Neural progenitor cell (in vitro differentiated cells): ENCODE results near the gene KREMEN2. TPM values are rescaled to one million over a fixed set of nuclear protein-coding genes. Genes with fewer than 3 reads are reported as not detected.
A peak's percentile ranks its signal among the peaks of the same experiment; 100 is the strongest.

ENCODE experiments used
- DNase-seq: peaks from one replicate; pipeline ENCODE4 v3.0.0-alpha.2; 2016; ENCODE audit warnings: low spot score
- H2AFZ ChIP-seq: fragments of 200-600 bp; sonication (generic); replicated peaks from 2 replicates; pipeline ENCODE4 v1.6.1; 2016; ENCODE audit warnings: antibody characterized with exemption
- H3F3A ChIP-seq: fragments of 200-600 bp; sonication (generic); 2 replicates; pipeline ENCODE4 v1.6.1; 2016; ENCODE audit warnings: antibody characterized with exemption, low read depth
- H3K27ac ChIP-seq: fragments of 200-600 bp; sonication (generic); 2 replicates; pipeline ENCODE4 v1.5.1; 2016; ENCODE audit warnings: mild to moderate bottlenecking
- H3K27me3 ChIP-seq: fragments of 200-600 bp; sonication (generic); 2 replicates; pipeline ENCODE4 v1.6.1; 2016; ENCODE audit warnings: mild to moderate bottlenecking, moderate library complexity
- H3K36me3 ChIP-seq: fragments of 200-600 bp; sonication (generic); 2 replicates; pipeline ENCODE4 v1.5.1; 2016
- H3K4me1 ChIP-seq: fragments of 200-600 bp; sonication (generic); 2 replicates; pipeline ENCODE4 v1.6.1; 2016; ENCODE audit warnings: mixed run types
- H3K4me2 ChIP-seq: fragments of 200-600 bp; sonication (generic); 2 replicates; pipeline ENCODE4 v1.6.1; 2016
- H3K4me3 ChIP-seq: fragments of 200-600 bp; sonication (generic); 2 replicates; pipeline ENCODE4 v1.5.1; 2016
- H3K79me2 ChIP-seq: fragments of 200-600 bp; sonication (generic); 2 replicates; pipeline ENCODE4 v1.6.1; 2016; ENCODE audit warnings: low read depth
- H3K9ac ChIP-seq: fragments of 200-600 bp; sonication (generic); 2 replicates; pipeline ENCODE4 v1.6.1; 2016
- H3K9me3 ChIP-seq: fragments of 200-600 bp; sonication (generic); 2 replicates; pipeline ENCODE4 v1.5.1; 2016; ENCODE audit warnings: low read depth
- H4K20me1 ChIP-seq: fragments of 200-600 bp; sonication (generic); 2 replicates; pipeline ENCODE4 v1.6.1; 2016; ENCODE audit warnings: low read depth
- H3K27ac Mint-ChIP-seq: 3 replicates; pipeline ENCODE4 v1.8.0; 2021; ENCODE audit warnings: mixed read lengths
- H3K27me3 Mint-ChIP-seq: 2 replicates; pipeline ENCODE4 v1.8.0; 2022; ENCODE audit warnings: low read depth, mild to moderate bottlenecking, inconsistent platforms, moderate library complexity, mixed read lengths; ENCODE audit not compliant: insufficient read depth
- H3K36me3 Mint-ChIP-seq: 3 replicates; pipeline ENCODE4 v1.8.0; 2021; ENCODE audit warnings: mixed read lengths
- H3K4me1 Mint-ChIP-seq: 3 replicates; pipeline ENCODE4 v1.8.0; 2021; ENCODE audit warnings: mixed read lengths
- H3K4me3 Mint-ChIP-seq: 3 replicates; pipeline ENCODE4 v1.8.0; 2021; ENCODE audit warnings: mild to moderate bottlenecking, moderate library complexity, mixed read lengths
- H3K9me3 Mint-ChIP-seq: 3 replicates; pipeline ENCODE4 v1.8.0; 2020; ENCODE audit warnings: mixed read lengths
- EZH2 ChIP-seq: fragments of 200-600 bp; sonication (generic); IDR thresholded peaks from 2 replicates; pipeline ENCODE4 v1.6.1; 2017; ENCODE audit warnings: antibody characterized with exemption, mild to moderate bottlenecking, moderate library complexity
- EZH2phosphoT487 ChIP-seq: fragments of 200-600 bp; sonication (generic); IDR thresholded peaks from 2 replicates; pipeline ENCODE4 v1.6.1; 2017; ENCODE audit warnings: antibody characterized with exemption
- total RNA-seq: library from RNA; depleted of rRNA; stranded (reverse); fragments of >200 nt; gene quantifications from 2 replicates; pipeline ENCODE4 v1.2.3, GENCODE V29; 2015; ENCODE audit warnings: low replicate concordance
- TF ChIP-seq, protein P1 (sequence below): fragments of 200-600 bp; sonication (generic); IDR thresholded peaks from 2 replicates; pipeline ENCODE4 v1.5.1; 2017; ENCODE audit warnings: antibody characterized with exemption, mild to moderate bottlenecking

KREMEN2 gene
- total RNA-seq, 1 donor from 2014 or later, result 0.51 TPM

DNA sequence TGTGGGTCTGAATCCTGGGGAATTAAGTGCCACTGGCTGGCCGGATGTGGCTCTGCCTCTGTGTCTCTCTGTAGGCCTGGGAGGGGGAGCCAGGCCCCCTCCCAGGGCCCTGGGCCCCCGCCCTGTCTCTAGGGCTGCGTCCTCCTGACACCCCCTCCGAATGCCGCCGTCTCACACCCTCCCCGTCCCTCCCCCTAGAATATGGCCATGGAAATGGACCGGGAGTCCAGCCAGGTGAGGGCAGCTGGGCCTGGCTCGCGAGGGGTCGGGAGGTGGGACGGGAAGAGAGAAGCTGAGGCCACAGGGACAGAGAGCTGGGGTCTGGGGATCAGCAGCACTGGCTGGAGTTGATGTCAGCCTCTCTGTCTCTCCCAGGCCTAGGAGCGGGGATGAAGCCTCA, 32.2 kb downstream of the KREMEN2 start:
- no peak for DNase-seq
- Histone ChIP-seq H2AFZ (no peak overlapping the region), H3K79me2 (no peaks in the 10 kb centered on the region), H4K20me1 (no peaks in the 10 kb centered on the region), H3K36me3 (no peaks in the 10 kb centered on the region), H3F3A (no peaks in the 10 kb centered on the region), H3K27ac (no peak overlapping the region), H3K4me3 (no peak overlapping the region), H3K27me3 (no peaks in the 10 kb centered on the region), H3K4me2 (no peak overlapping the region), H3K9me3 (no peaks in the 10 kb centered on the region), H3K9ac (no peak overlapping the region), H3K4me1 (no peaks in the 10 kb centered on the region)
- TF ChIP-seq EZH2phosphoT487 (no peak), EZH2 (no peak)
- TF ChIP-seq, protein P1, sequence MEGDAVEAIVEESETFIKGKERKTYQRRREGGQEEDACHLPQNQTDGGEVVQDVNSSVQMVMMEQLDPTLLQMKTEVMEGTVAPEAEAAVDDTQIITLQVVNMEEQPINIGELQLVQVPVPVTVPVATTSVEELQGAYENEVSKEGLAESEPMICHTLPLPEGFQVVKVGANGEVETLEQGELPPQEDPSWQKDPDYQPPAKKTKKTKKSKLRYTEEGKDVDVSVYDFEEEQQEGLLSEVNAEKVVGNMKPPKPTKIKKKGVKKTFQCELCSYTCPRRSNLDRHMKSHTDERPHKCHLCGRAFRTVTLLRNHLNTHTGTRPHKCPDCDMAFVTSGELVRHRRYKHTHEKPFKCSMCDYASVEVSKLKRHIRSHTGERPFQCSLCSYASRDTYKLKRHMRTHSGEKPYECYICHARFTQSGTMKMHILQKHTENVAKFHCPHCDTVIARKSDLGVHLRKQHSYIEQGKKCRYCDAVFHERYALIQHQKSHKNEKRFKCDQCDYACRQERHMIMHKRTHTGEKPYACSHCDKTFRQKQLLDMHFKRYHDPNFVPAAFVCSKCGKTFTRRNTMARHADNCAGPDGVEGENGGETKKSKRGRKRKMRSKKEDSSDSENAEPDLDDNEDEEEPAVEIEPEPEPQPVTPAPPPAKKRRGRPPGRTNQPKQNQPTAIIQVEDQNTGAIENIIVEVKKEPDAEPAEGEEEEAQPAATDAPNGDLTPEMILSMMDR, result no peak
- H3K36me3 Mint-ChIP-seq, result no peaks in the 10 kb centered on the region
- no peak overlapping the region for H3K4me3 Mint-ChIP-seq
- H3K27me3 Mint-ChIP-seq, result peaks cover 2% of the 10 kb centered on the region
- no peak overlapping the region for H3K27ac Mint-ChIP-seq
- H3K9me3 Mint-ChIP-seq, result no peaks in the 10 kb centered on the region
- H3K4me1 Mint-ChIP-seq, result no peaks in the 10 kb centered on the region

DNA sequence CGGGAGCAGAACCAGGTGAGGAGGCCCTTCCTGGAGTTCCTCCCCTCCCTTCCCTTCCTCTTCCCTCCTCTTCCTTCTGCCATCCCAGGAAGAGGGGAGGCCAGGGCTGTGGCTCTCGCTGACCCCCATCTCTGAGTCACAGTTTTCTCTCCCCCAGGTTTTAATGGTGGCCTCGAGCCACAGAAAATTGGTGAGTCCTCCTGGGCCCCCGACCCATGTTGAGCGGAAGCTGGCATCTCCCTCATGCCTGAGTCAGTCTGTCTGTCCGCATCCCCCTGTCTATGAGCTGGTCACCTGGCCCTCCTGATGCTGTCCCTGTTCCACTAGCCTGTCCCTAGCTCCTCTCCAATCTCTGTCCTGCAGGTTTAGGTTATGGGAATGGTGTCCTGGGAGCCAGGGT, 35.9 kb downstream of the KREMEN2 start:
- TF ChIP-seq EZH2phosphoT487, result no peak
- TF ChIP-seq, protein P1, result no peak
- TF ChIP-seq EZH2, result no peak

DNA sequence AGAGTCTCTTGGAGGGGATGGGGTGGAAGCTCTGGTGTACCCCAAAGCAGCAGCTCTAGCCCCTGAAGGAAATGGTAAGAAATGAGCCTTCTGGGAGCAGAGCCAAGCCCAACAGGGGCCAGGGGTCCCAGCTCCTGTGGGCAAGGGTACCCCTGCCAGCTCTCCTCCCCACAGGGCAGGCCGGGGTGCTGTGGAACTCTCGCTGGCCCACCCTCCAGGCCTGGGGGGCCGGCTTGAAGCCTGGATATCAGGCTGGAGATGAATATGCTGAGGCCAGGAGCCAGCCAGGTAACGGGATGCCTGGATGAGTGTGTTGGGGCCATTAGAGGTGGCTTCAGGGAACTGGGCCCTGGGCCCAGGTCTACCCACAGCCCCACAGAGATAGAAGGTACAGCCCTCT, 36.5 kb downstream of the KREMEN2 start:
- no peak overlapping the region for H3K4me3 Mint-ChIP-seq
- no peak for DNase-seq
- peaks cover 10% of the 10 kb centered on the region for H3K27me3 ChIP-seq
- H3K79me2 ChIP-seq, result no peaks in the 10 kb centered on the region
- no peaks in the 10 kb centered on the region for H3K36me3 Mint-ChIP-seq
- H3K27me3 Mint-ChIP-seq, result peaks cover 11% of the 10 kb centered on the region
- peaks cover 4% of the 10 kb centered on the region for H3K4me1 Mint-ChIP-seq
- H3K36me3 ChIP-seq, result no peaks in the 10 kb centered on the region
- H3K4me3 ChIP-seq, result no peak overlapping the region
- H3K27ac ChIP-seq, result no peak overlapping the region
- H3K27ac Mint-ChIP-seq, result no peak overlapping the region
- peaks cover 9% of the 10 kb centered on the region for H3F3A ChIP-seq
- no peak overlapping the region for H3K4me2 ChIP-seq
- H3K9ac ChIP-seq, result no peak overlapping the region
- H4K20me1 ChIP-seq, result peaks cover 8% of the 10 kb centered on the region
- H3K4me1 ChIP-seq, result no peaks in the 10 kb centered on the region
- H2AFZ ChIP-seq, result no peak overlapping the region
- no peaks in the 10 kb centered on the region for H3K9me3 ChIP-seq
- peaks cover 2% of the 10 kb centered on the region for H3K9me3 Mint-ChIP-seq
- TF ChIP-seq EZH2phosphoT487 (no peak), EZH2 (no peak)
- TF ChIP-seq, protein P1, result no peak

More for the DNA sequence above, 35.9 kb downstream of the KREMEN2 start:
- no peak overlapping the region for H2AFZ ChIP-seq
- DNase-seq, result no peak
- H3K4me1 ChIP-seq, result no peaks in the 10 kb centered on the region
- no peak overlapping the region for H3K9ac ChIP-seq
- peak overlapping the region; percentile 13 for H3K4me3 Mint-ChIP-seq
- H3F3A ChIP-seq, result peaks cover 3% of the 10 kb centered on the region
- H3K4me2 ChIP-seq, result no peak overlapping the region
- H3K4me1 Mint-ChIP-seq, result peaks cover 2% of the 10 kb centered on the region
- H3K27me3 Mint-ChIP-seq, result peaks cover 8% of the 10 kb centered on the region
- peaks cover 3% of the 10 kb centered on the region for H4K20me1 ChIP-seq
- no peaks in the 10 kb centered on the region for H3K9me3 ChIP-seq
- H3K9me3 Mint-ChIP-seq, result peaks cover 2% of the 10 kb centered on the region
- no peak overlapping the region for H3K27ac ChIP-seq
- H3K79me2 ChIP-seq, result no peaks in the 10 kb centered on the region
- peaks cover 4% of the 10 kb centered on the region for H3K27me3 ChIP-seq
- no peaks in the 10 kb centered on the region for H3K36me3 Mint-ChIP-seq
- H3K4me3 ChIP-seq, result no peak overlapping the region
- H3K36me3 ChIP-seq, result no peaks in the 10 kb centered on the region
- no peak overlapping the region for H3K27ac Mint-ChIP-seq
